ENCODE measurements around the gene CRY1. TPM values are rescaled to one million over a fixed set of nuclear protein-coding genes. Genes with fewer than 3 reads are reported as not detected.

The CRY1 gene
- total RNA-seq, 1 experiment from 2014 or later: 43.8 TPM

GRCh38 chr12:107138990-107139389 lies 45.6 kb upstream of the CRY1 start:
- no peaks in the 10 kb centered on the region for H3K36me3 ChIP-seq (ENCODE audit: control insufficient read depth, insufficient read depth, low read length)
- no peak overlapping the region for H3K4me3 ChIP-seq (ENCODE audit: low read depth in 2 of 2, low read length in 2 of 2)
- no peaks in the 10 kb centered on the region for H3K4me1 ChIP-seq (ENCODE audit: control insufficient read depth, insufficient read depth, low read length)
- no peaks in the 10 kb centered on the region for H3K9me3 ChIP-seq (ENCODE audit: control insufficient read depth, insufficient read depth, low read depth, low read length)
- ChIA-PET CTCF (no interaction called here), POLR2A (no interaction called here)
- H3K27me3 ChIP-seq (ENCODE audit: control insufficient read depth, insufficient read depth, low read length): no peaks in the 10 kb centered on the region
- intact Hi-C loops (cut with micrococcal nuclease; ENCODE audit: unreplicated experiment) (no loop called here), in situ Hi-C loops (cut with HindIII; ENCODE audit: low pct_unique_long_range_greater_than_20kb, low sequenced_read_pairs) (no loop called here)
- no peak overlapping the region for H3K27ac ChIP-seq (ENCODE audit: low read length)
- no TSS peak for BruUV-seq (replicated peaks)
- TF ChIP-seq REST (IDR thresholded peaks at IDR 0.05; ENCODE audit: insufficient read depth in 1 of 2, low read depth in 2 of 2, low read length in 1 of 2): no peak
- no peak for TF ChIP-seq SIN3A (IDR thresholded peaks at IDR 0.05; ENCODE audit: borderline replicate concordance, insufficient read depth, low read depth, low read length)
- TF ChIP-seq CTCF (IDR thresholded peaks at IDR 0.05): no peak
- no peak for TF ChIP-seq TCF7L2 (IDR thresholded peaks at IDR 0.05; ENCODE audit: low read depth, low read length)
- no peak for TF ChIP-seq POLR2AphosphoS5 (IDR thresholded peaks at IDR 0.05; ENCODE audit: low read depth, low read length)
- no peak for DNase-seq (ENCODE audit: low read depth, low spot score)
- ATAC-seq: no peak

GRCh38 chr12:107135177-107135576 lies 41.8 kb upstream of the CRY1 start:
- H3K9me3 ChIP-seq (ENCODE audit: control insufficient read depth, insufficient read depth, low read depth, low read length): no peaks in the 10 kb centered on the region
- CTCF ChIA-PET: no interaction called here
- no peak overlapping the region for H3K27ac ChIP-seq (ENCODE audit: low read length)
- POLR2A ChIA-PET: no interaction called here
- no peaks in the 10 kb centered on the region for H3K4me1 ChIP-seq (ENCODE audit: control insufficient read depth, insufficient read depth, low read length)
- H3K4me3 ChIP-seq (ENCODE audit: low read depth in 2 of 2, low read length in 2 of 2): no peak overlapping the region
- TF ChIP-seq SIN3A (IDR thresholded peaks at IDR 0.05; ENCODE audit: borderline replicate concordance, insufficient read depth, low read depth, low read length): no peak
- no peak for TF ChIP-seq TCF7L2 (IDR thresholded peaks at IDR 0.05; ENCODE audit: low read depth, low read length)
- TF ChIP-seq CTCF (IDR thresholded peaks at IDR 0.05): no peak
- no peak for TF ChIP-seq REST (IDR thresholded peaks at IDR 0.05; ENCODE audit: insufficient read depth in 1 of 2, low read depth in 2 of 2, low read length in 1 of 2)
- no peak for TF ChIP-seq POLR2AphosphoS5 (IDR thresholded peaks at IDR 0.05; ENCODE audit: low read depth, low read length)
- DNase-seq (ENCODE audit: low read depth, low spot score) (no peak), ATAC-seq (no peak)
- BruUV-seq (replicated peaks): no TSS peak
- intact Hi-C loops (cut with micrococcal nuclease; ENCODE audit: unreplicated experiment): no loop called here
- in situ Hi-C loops (cut with HindIII; ENCODE audit: low pct_unique_long_range_greater_than_20kb, low sequenced_read_pairs): no loop called here
- H3K36me3 ChIP-seq (ENCODE audit: control insufficient read depth, insufficient read depth, low read length): no peaks in the 10 kb centered on the region
- H3K27me3 ChIP-seq (ENCODE audit: control insufficient read depth, insufficient read depth, low read length): no peaks in the 10 kb centered on the region
